ENCODE data around the gene AKR1C1. TPM values are rescaled to one million over a fixed set of nuclear protein-coding genes. Genes with fewer than 3 reads are reported as not detected.
"Not testable (repeated sequence)": the region's sequence is repeated elsewhere in the genome, so short reads cannot be mapped to it uniquely, and the experiment has no call there.

AKR1C1 gene
- total RNA-seq, 6 experiments from 2014 or later: 2.6 to 5.7 (median 4.8) TPM

DNA sequence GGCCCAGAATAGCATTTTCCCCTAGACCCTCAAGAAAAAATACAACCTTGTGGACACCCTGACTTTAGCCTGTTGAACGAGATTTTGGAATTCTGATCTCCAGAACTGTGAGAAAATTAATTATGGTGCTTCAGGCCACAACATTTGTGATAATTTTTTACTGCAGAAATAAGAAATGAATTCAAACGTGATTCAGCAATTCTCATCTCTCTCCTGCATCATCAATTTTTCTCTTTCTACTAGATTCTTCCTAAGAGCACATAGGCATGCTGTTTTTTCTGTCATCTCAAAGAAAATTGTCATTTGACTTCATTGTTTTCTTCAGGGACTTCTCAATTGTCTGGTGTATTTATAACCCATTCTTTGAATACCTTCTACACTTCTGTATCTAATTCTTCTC, 49.4 kb downstream of the AKR1C1 start:
- Mint-ChIP-seq H3K4me1 (ENCODE audit: low read depth) (no peaks in the 10 kb centered on the region), H3K36me3 (ENCODE audit: low read depth) (no peaks in the 10 kb centered on the region), H3K4me3 (no peak overlapping the region), H3K9me3 (no peaks in the 10 kb centered on the region), H3K27me3 (ENCODE audit: insufficient read depth) (peaks cover 15% of the 10 kb centered on the region), H3K27ac (no peak overlapping the region)
- TF ChIP-seq, protein P1, sequence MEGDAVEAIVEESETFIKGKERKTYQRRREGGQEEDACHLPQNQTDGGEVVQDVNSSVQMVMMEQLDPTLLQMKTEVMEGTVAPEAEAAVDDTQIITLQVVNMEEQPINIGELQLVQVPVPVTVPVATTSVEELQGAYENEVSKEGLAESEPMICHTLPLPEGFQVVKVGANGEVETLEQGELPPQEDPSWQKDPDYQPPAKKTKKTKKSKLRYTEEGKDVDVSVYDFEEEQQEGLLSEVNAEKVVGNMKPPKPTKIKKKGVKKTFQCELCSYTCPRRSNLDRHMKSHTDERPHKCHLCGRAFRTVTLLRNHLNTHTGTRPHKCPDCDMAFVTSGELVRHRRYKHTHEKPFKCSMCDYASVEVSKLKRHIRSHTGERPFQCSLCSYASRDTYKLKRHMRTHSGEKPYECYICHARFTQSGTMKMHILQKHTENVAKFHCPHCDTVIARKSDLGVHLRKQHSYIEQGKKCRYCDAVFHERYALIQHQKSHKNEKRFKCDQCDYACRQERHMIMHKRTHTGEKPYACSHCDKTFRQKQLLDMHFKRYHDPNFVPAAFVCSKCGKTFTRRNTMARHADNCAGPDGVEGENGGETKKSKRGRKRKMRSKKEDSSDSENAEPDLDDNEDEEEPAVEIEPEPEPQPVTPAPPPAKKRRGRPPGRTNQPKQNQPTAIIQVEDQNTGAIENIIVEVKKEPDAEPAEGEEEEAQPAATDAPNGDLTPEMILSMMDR (IDR thresholded peaks at IDR 0.05): no peak
- DNase-seq: no peak

DNA sequence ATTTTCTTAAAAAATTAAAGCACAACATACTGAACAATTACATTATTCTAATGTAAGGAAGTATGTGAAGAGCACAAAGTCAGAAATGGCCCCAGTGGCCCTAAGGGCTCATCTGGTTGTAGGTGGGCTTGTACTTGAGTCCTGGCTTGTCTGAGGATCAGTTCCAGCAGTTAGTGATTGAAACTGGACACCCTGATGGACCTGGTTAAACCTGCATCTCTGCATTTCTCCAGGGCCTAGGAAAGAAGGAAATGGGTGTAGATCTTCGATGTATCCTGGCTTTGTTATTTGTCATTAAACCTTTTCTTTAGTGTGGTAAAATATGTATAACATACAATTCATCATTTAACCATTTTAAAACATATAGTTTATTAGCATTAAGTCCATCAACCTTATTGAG, 50.2 kb downstream of the AKR1C1 start:
- TF ChIP-seq, protein P1 (IDR thresholded peaks at IDR 0.05): no peak
- no peak overlapping the region for H3K4me3 Mint-ChIP-seq
- no peaks in the 10 kb centered on the region; the same call in 1 of the 2 replicates for H3K4me1 Mint-ChIP-seq (ENCODE audit: low read depth)
- H3K36me3 Mint-ChIP-seq (ENCODE audit: low read depth): no peaks in the 10 kb centered on the region
- H3K27me3 Mint-ChIP-seq (ENCODE audit: insufficient read depth): peaks cover 15% of the 10 kb centered on the region
- H3K27ac Mint-ChIP-seq: no peak overlapping the region
- H3K9me3 Mint-ChIP-seq: no peaks in the 10 kb centered on the region
- DNase-seq: no peak

GRCh38 chr10:5014200-5014910, 51.1 kb downstream of the AKR1C1 start:
- not testable (repeated sequence) for H3K9me3 Mint-ChIP-seq; H3K27me3 Mint-ChIP-seq (ENCODE audit: insufficient read depth); DNase-seq; H3K36me3 Mint-ChIP-seq (ENCODE audit: low read depth); H3K4me1 Mint-ChIP-seq (ENCODE audit: low read depth); H3K4me3 Mint-ChIP-seq; H3K27ac Mint-ChIP-seq

DNA sequence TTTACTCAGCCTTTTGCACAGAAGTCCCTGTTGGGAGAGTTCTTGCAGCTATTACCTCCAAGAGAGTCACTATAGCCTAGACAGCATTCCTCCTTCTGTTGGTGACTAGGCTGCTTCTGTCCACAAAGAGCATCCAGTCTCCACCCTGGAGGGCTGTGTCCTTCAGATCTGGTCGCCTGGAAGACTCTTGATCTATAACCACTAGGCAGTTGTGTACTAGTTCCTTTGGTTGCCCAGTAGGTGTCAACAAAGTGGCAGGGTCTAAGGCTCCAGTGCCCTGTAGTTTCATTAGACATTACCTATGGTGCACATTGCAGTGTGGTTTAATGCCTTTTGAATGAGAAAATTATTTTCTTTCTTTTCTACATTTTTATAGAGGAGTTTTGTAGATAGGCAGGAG, 51.7 kb downstream of the AKR1C1 start:
- no peaks in the 10 kb centered on the region for H3K9me3 Mint-ChIP-seq
- peak; percentile 16 for DNase-seq
- peaks cover 6% of the 10 kb centered on the region for H3K27me3 Mint-ChIP-seq (ENCODE audit: insufficient read depth)
- no peak overlapping the region for H3K27ac Mint-ChIP-seq
- no peak overlapping the region for H3K4me3 Mint-ChIP-seq
- no peaks in the 10 kb centered on the region for H3K36me3 Mint-ChIP-seq (ENCODE audit: low read depth)
- H3K4me1 Mint-ChIP-seq (ENCODE audit: low read depth): peaks cover 6% of the 10 kb centered on the region; the same call in 1 of the 2 replicates
- TF ChIP-seq, protein P1 (IDR thresholded peaks at IDR 0.05): no peak; the same call in 1 of the 2 replicates

- no peak overlapping the region for H3K4me3 Mint-ChIP-seq
- TF ChIP-seq, protein P1 (IDR thresholded peaks at IDR 0.05): no peak
- no peaks in the 10 kb centered on the region for H3K27me3 Mint-ChIP-seq (ENCODE audit: insufficient read depth)
- peaks cover 14% of the 10 kb centered on the region; the same call in 1 of the 2 replicates for H3K4me1 Mint-ChIP-seq (ENCODE audit: low read depth)
- H3K9me3 Mint-ChIP-seq: no peaks in the 10 kb centered on the region
- no peaks in the 10 kb centered on the region for H3K36me3 Mint-ChIP-seq (ENCODE audit: low read depth)
- H3K27ac Mint-ChIP-seq: no peak overlapping the region
- DNase-seq: no peak
Measured at GRCh38 chr10:5018134-5018533, 54.9 kb downstream of the AKR1C1 start.

DNA sequence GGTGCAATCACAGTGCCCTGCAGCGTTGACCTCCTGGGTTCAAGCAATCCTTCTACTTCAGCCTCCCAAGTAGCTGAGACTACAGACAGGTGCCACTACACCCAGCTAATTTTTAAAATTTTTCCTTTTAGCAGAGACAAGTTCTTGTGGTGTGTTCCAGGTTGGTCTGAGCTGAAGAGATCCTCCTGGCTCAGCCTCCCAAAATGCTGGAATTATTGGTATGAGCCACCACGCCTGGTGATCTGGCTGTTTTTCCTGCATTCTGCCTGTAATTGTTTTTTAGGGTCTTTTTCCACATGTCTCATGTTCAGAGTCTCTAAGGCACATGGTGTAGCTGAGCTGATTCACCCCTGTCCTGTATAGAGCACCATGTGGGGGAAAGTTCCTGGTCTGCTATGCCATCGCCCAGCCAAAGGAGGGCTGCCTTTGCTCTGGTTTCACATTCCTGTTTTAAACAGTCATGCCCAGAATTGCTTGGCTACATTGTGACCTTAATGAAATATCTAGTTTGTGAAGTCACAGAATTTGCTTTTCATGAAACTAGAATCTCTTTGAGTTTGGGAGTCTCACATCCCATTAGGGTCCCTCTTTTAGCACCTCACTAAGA, 55.6 kb downstream of the AKR1C1 start:
- TF ChIP-seq, protein P1 (IDR thresholded peaks at IDR 0.05): peak; percentile 48
- H3K9me3 Mint-ChIP-seq; H3K36me3 Mint-ChIP-seq (ENCODE audit: low read depth); H3K27ac Mint-ChIP-seq; H3K27me3 Mint-ChIP-seq (ENCODE audit: insufficient read depth); H3K4me3 Mint-ChIP-seq: not testable (repeated sequence)
- peak; percentile 60 for DNase-seq
- H3K4me1 Mint-ChIP-seq (ENCODE audit: low read depth): peaks cover 14% of the 10 kb centered on the region; the same call in 1 of the 2 replicates

GRCh38 chr10:5019770-5020612, 56.8 kb downstream of the AKR1C1 start:
- not testable (repeated sequence) for H3K27ac Mint-ChIP-seq; H3K4me3 Mint-ChIP-seq; DNase-seq; H3K36me3 Mint-ChIP-seq (ENCODE audit: low read depth); H3K9me3 Mint-ChIP-seq; H3K27me3 Mint-ChIP-seq (ENCODE audit: insufficient read depth)
- H3K4me1 Mint-ChIP-seq (ENCODE audit: low read depth): peaks cover 14% of the 10 kb centered on the region; the same call in 1 of the 2 replicates

GRCh38 chr10:5021624-5022290, 58.5 kb downstream of the AKR1C1 start:
- not testable (repeated sequence) for H3K27me3 Mint-ChIP-seq (ENCODE audit: insufficient read depth); H3K27ac Mint-ChIP-seq; H3K4me3 Mint-ChIP-seq; H3K36me3 Mint-ChIP-seq (ENCODE audit: low read depth); H3K9me3 Mint-ChIP-seq; DNase-seq
- peaks cover 14% of the 10 kb centered on the region; the same call in 1 of the 2 replicates for H3K4me1 Mint-ChIP-seq (ENCODE audit: low read depth)
